Measurements from ENCODE around the gene GGN.

GRCh38 chr19:38389957-38390924 is 2.4 kb upstream of the GGN start:
- no peak for TF ChIP-seq CTCF (IDR thresholded peaks at IDR 0.05; ENCODE audit: poor library complexity)
- no peak for TF ChIP-seq EZH2 (IDR thresholded peaks at IDR 0.05; ENCODE audit: borderline replicate concordance)

All from hepatocyte (in vitro differentiated cells).